Activated CD4-positive, CD25-positive, alpha-beta regulatory T cell treated with anti-CD3 and anti-CD28 coated beads, Interleukin-2, amount 50 U/mL, for 24 hours (primary cell): ENCODE results near the gene MIPEP.
A peak's percentile ranks its signal among the peaks of the same experiment; 100 is the strongest.

Source experiments
- ATAC-seq, 2 donors: fragments of 150-1000 bp; cut with Tn5 transposase; one replicate each; pipeline ENCODE4 v1.10.0; 2021; ENCODE audit warnings: mild to moderate bottlenecking in 1 of 2, moderate library complexity in 1 of 2

Gene MIPEP

DNA sequence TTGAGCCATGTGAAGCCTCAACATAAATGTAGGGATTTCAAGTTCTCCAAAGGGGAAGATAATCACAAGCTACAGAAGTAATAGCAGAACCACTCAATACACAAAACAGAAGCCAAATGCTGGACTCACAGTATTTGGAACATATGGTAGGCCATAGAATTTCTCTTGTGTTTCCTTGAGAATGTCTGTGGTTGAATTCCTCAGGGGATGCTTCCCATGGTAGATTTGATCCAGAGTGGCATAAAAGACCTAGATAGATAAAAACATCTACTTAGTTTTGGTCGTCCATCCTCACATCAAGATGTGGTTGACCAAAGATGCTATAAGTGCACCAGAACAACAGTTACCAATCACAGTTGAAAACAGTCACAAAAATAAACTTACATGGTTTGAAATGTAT lies 83.4 kb downstream of the MIPEP start:
- no peak for ATAC-seq

DNA sequence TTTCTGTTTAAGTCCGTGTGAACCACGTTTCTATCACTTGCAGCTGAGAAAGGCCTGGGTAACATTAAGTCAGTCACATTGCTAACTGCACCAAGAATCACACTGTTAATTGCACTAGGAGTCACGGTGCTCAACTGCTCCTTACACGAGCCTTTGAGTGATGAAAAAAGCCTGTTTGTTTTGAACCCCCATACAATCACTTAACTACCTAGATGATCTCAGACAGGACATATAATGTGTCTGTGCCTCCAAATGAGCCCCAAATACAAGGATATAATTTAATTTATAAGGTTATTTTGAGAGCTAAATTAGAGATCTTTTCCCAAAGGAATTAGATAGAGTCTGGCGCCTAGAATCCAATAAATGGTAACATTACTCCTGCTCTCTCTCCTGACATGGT lies 84.1 kb downstream of the MIPEP start:
- ATAC-seq, result no peak

DNA sequence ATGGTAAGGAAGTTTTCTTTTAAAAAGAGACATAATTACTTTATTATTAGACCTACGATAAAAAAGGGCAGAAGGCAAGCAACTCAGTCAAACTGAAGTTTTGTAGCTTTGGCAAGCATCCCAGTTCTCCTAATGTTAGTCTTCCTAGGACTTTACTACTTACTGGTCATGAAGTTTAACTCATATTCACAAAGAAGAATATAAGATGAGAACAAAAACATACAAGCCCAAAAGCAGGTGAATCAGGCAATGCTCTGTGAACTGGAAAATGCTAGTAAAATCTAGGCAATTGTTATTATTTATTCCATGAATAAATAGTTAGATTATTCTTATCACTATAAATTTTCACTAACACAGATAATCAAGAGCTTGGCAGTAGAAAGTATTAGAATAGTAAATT lies 85.0 kb downstream of the MIPEP start:
- ATAC-seq, result no peak

DNA sequence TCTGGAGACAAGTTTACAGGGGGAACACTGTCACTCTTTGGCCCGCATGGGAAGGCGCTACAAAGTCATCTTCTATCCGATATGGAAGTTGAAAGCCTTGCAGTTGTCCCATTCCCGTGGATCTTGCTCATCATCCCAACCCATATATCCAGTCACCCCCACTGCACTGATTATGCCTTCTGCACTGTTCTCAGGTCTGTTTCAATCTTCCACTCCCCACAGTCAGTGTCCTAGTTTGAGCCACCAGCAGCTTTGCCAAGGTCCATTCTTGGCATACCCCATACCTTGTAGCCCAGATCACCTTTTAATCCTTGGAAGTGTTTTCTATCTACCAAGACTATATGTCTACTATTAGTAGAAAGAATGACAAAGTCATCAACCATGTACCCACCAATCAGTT lies 88.1 kb downstream of the MIPEP start:
- ATAC-seq, result no peak

DNA sequence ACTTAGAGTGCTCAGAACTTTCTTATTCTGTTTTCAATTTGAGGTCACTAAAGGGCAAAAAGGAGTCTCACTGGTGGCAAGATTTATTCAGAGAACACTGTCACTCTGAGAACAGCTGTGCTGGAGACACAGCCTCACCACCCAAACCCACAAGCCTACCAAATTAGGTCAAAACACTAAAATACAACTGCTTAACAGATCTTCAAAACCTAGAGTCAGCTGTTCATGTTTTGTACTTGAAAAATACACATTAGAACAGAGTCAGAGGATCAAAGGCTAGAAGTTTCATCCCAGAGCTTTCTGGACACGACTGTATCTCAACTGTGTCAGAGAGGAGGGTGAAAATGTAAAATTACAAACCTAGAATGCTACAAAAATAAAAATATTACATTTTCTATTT lies 89.3 kb downstream of the MIPEP start:
- ATAC-seq, result peak; percentile 70 to 77

DNA sequence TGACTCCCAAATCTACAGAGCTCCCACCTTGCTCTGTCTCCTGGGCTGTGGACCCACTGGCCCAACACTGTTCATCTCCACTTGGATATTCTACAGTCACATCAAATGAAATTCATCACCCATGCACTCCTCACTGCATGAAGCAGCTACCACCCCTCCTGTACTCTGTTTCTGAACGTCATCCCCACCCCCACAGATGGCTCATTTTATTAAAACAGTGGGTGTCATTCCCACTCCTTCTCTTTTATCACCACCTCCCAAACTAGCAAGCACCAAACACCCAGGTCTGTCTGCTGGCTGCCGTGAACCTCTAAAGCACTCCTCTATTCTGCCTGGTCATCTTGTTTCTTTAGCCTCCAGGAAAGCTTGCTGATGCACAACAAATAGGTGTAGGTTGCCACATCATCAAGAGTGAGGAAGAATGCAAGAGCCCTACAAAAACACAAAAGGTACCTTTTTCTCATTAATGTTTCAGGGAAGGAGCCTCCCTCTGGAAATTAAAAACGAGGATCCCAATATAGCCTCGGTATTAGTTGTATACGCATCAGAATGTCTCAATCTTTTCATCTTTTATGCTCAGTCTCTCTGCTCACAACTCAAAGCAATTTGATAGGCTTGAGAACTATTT lies 91.8 kb downstream of the MIPEP start:
- no peak for ATAC-seq

DNA sequence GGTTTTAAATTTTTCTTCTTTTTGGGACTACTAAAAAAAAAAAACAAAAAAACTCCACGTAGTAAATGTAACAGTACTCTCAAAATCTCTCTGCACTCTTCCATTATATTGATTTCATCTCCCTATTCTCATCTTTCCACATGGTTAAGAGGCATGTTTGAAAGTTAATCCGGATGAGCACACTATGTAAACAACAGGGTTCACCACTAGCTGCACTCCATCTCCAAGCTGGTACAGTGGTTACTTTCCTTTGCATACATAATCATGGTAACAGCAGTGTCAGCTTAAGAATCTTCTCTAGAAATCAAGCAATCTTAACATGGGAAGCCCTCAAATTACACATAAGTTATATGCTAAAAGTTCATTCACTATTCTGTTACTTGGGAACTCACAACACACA lies 92.6 kb downstream of the MIPEP start:
- no peak for ATAC-seq

DNA sequence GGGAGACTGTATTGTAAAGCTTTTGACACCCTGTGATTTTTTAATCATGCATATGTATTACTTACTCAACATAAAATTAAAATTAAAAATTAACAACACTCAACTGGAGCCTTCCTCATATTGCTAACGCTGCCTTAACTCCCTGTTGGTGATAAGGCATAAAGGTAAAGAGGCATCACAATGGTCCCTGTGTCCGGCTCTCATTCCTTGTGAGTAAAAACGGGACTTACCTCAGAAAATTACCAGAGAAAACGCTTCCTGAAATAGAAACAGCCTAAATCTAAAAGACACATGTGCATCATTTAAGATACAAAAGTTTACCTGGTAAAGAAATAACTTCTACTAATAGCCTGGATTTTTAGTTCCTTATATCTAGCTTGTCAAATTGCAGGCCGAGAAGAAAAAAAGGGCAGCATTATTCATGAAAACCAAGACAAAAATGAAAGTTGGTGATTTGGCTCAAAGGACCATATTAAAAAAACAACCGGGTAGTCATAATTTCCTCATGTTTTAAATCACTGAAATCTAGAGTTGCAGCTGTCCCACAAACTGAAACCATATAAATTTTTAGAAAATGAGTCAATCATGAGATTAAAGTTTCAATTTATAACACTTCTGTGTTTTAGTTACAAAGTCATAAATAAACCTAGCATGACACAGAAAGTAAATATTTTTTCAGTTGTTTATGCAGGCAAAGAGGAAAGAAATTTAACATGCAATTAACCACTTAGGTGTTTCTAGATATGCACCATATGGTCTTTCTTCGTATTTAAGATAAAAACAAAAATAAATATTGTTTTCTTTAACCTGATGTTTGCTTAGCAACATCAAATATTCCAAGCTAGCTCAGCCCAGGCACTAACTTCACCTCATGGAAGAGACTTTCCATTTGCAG lies 94.7 kb downstream of the MIPEP start:
- peak; percentile 74 to 81 for ATAC-seq

DNA sequence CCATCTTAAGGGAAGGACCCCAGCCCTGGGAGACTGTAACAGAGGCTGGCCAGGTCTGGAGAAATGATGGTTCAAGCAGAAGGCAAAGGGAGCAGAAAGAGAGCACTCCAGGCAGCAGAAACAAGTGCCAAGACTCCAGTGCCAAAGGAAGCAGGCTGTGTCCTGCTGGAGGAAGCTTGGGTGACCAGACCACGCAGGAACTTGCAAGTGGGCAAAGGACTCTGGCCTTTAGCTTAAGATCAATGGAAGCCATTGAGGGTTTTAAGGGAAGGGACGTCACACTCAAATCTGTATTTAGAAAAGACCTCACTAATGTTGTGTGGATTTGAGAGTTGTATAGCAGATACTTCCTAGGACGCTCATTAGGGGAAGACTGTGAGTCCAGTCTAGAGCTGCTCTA lies 95.5 kb downstream of the MIPEP start:
- no peak for ATAC-seq

DNA sequence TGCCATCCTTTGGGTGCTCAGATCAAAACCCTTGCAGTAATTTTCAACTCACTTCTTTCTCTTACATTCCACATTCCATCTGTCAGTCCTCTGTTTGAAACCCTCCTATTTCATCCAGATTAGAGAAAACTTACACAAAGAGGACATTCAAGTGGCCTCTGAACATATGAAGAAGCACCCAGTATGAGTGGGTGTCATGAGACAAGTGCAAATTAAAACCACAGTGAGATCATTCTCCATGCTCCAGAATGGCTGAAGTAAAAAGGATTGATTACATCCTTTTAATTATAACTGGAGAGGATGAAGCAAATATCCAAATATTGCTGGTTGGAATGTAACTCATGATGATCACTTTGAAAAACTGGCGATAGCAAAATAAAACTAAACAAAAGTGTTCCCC lies 96.5 kb downstream of the MIPEP start:
- no peak for ATAC-seq

DNA sequence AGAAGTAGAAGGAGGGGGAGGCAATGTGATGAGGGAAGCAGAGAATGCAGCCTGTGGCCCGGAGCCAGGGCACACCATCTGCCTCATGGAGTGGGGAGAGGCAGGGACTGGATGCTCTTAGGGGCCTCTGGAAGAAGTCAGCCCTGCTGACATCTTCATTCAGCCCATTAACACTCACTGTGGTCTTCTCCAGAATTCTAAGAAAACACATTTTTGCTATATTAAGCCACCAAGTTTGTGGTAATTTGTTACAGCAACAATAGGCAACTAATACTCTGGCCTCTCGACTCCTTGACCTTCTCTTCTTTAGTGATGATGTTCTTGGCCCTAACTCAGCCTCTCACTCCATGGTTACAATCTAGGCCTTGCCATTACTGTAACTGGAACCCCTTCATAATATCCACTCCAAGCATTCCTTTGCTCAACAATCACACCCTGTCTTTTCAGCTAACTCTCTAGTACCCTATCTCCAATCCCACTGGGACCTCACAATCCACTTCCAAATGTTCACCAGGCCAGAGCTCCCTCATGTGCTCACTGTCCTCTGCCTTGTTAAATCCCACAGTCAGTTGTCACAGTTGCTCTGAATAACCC lies 98.5 kb downstream of the MIPEP start:
- ATAC-seq, result no peak

DNA sequence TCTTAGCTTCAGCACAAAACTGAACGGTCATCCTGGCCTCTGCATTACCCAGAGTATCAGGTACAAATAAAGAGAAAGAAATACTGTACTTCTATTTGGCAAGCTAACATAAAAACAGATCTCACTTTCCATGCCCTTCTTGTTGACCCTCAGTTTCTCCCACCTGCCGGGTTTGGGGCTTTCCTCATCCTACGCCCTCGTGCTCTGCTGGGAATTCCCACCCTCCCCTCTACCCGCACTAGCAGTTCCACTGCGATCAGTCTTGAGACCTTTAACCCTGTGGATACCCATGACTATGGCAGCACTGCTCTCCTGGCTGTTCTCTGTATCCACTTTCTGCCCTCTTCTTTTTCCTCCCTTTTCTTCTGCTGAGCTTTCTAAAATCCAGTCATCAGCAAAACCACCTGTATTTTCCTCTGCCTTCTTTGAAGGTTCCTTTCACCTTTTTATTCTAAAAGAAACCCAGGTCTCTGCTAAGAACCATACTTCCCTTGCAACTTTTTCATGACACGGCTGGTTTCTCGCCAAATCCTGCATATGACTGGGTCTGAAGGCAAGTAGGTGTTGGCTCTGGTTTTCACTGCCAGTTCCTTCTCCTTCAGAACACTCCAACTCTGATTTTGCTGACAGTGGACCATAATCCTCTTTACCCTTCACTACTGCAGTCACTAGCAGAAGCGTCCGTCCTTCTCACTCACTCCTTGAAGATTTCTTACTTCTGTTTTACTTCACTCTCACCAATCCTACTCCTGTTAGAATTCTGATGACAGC lies 99.4 kb downstream of the MIPEP start:
- ATAC-seq, result no peak

DNA sequence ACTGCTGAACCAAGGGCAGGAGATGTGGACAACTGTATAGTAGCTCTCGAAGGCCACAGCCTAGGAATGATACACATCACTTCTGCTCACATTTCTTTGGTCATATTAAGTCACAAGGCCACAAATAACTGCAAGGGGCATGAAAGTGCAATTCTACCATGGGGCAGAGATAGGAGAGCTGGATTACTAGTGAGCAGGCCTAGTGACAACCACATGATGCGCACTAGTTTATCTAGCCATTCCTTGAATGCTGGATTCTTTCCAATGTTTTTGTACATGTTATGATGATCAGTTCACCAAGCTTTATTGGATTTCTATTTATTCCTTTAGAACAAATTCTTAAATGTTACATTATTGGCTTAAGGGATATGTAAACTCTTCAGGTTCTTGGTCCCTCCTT lies 100.7 kb downstream of the MIPEP start:
- ATAC-seq, result no peak

DNA sequence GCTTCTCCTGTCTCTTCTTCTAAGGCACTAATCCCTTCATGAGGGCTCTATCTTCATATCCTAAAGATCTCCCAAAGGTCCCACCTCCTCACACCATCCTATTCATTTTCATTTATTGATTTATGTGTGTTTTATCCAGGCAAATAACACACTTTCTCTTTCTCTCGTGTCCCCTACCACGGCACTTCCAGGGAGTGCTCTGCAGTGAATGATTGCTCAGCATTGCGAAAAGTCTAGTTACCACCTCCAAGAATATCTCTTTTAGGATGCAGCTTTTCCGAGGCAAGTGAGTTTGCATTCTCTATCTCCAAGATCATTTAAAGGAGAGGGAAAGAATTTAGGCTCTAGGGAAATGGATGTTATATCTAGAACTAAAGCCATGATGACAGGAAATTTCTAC lies 101.7 kb downstream of the MIPEP start:
- ATAC-seq, result no peak

DNA sequence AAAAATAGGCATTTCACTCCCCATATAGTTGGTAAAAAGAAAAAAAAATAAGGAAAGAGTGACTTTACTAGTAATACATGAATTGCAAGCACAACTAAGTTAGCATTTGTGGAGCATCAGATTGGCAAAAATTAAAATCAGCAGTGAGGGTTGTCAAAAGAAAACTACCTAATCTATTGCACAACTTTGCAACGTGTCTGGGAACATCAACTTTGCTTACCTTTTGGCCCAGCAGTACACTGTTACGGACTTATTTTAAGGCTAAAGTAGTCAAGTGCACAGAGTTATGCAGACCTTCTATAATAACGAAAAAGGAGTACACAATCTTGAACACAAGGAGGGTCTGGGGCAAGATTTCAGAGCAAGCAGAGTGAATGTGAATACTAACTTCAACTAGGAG lies 102.6 kb downstream of the MIPEP start:
- ATAC-seq, result no peak

DNA sequence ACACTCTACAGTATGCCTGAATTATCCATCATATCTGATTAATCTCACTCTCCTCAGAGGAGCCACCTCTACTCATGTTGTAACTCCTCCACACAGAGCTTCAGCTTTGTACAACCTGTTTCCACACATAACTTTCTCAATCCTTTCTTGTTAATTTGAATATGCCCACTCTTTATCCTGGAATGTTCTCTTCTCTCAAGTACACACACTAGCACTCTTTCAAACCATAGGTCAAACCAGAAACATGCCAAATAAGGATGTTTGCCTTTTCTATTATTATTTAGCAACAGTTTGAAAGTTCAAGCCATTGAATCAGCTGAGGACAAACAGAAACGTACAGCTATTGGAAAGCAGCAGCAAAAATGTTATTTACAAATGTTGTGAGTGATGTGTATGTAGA lies 110.3 kb downstream of the MIPEP start:
- no peak for ATAC-seq

DNA sequence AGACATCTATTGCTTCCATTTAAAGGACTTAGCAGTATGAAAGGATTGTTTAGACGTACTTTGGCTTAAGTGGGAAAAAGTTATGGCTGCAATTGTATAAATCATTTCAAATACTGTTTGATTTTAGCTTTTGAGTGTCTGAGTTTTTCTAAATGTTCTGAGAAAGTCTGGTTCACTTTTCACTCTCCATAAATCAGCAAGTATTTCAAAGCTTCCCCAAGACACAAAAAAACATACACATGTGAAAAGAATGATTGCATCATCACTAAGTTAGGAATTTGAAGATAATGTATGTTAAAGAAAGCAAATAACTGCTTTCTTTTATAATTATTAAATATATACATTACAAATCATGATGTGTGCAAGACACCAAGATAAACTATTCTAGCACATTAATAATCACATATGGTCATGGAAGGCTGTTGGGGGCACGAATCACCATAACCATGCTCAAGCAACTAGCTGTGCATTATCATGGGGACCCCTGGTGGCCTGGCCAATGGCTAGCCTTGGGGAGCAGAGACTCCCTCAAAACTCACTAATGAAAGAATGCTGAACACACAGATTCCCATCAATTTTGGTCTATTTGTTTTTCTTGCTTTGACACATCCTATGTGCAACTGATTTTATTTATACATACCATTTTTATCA lies 111.1 kb downstream of the MIPEP start:
- ATAC-seq, result no peak

DNA sequence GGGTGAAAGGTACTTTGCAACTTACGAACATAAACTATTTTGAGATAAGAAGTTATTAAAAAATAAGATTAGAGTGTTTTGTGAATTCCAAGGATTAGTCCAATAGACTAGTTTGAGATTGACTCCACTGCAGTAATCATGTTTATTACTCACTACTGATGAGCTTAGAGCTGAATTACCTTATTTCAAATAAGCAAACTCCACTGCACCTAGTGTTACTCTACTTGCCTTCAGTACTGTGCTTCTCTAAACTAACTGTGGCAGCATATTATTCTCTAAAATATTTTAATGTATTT lies 111.7 kb downstream of the MIPEP start:
- ATAC-seq, result no peak

DNA sequence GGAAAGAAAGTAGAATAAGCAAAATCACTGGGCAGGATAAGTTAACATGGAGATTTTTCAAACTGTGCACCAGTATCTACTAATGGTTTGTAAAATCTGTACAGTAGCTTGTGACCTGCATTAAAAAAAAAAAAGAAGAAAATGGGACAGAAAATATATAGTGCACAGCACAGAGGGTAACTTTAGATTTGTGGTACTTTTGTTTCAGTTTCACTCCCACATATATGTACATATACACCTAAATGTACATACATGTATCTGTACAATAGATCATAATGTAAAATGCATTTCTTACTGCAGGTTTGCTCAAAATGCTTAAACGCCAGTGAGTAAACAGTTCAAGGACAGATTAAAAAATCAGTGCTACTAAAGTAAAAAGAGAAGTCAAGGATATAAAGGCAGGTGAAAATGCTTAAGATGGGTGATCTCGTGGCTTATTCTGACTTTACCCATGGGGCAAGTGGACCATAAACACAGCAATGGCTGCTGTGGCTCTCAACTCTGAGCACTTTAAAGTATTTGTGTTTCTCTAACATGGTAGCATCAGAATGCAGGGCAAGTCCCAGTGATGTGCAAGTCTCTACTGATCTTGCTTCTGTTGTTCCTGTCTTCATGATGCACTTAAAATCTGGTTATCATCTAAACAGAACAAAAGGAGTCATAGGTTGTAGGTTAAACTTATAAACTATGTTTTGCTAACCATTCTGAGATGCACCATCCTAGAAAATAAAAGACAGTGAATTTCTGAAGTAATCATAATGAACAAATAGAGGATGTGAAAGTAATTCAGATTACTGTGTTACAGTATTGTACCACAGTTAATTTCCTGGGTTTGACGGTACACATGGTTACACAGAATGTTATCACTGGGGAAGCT lies 112.3 kb downstream of the MIPEP start:
- peak in 1 of 2 donors; percentile 58 for ATAC-seq

DNA sequence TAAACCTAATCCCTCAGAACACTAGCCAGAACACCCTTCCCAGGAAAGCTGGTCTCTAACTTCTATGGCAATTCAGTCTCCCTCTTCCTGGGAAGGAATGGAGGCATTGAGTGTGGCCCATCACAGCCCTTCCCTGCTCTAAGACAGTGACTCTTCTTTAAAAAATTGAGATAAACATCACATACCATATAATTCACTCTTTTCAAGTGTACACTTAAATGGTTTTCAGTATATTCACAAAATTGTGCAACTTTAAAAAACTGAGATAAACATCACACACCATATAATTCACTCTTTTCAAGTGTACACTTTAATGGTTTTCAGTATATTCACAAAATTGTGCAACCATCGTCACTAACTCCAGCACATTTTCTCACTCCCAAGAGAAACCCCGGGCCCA lies 116.5 kb downstream of the MIPEP start:
- no peak for ATAC-seq

DNA sequence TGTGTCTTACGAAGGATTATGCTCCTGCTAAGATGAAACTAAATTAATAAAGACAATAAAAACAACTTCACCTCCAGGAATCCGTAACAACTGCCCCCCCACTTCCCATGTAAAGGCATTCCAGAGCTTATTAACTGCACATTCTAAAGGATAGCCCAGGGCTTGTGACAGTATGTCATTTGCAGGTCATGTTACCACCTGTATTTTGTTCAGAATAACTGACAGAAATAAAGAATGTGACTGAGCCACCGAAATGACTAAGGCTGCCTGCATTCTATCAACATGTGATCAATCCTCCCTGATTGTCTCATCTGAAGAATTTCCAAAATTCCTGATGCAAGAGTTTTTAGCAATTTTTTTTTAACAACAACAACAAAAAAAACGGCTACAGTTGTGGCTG lies 117.2 kb downstream of the MIPEP start:
- ATAC-seq, result no peak

DNA sequence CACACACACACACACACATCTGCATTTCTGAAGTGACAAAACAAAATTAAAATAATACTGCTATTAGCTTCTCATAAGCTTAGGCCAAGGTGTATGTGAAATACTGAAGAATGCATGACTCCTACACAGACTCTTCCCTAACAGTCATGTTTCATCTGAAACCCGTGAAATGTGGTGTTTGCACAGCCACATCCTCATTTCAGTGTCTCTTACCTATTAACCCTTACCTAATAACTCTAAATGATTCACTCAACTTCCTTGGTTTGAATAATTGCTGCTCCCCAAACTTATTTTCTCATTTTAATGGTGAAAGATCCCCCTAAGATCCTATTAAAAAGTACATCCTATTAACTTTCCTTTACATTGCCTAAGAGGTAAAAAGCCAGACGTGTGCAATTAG lies 117.6 kb downstream of the MIPEP start:
- ATAC-seq, result peak; percentile 21 to 58
